Ovary (tissue), 3 donors: ENCODE data around the gene ZNF546.

Source experiments
- CTCF ChIP-seq, 3 donors: fragments of 450-650 bp in 2 of 3; fragments of 200-600 bp in 1 of 3; IDR thresholded peaks; one replicate each; pipeline versions ENCODE4 v1.5.1 to v1.8.0; 2016 to 2022; ENCODE audit warnings: antibody characterized with exemption in 3 of 3, mild to moderate bottlenecking in 1 of 3
- EP300 ChIP-seq: sonication (generic); formaldehyde crosslinking; IDR thresholded peaks from one replicate; pipeline ENCODE4 v1.6.1; 2017; ENCODE audit warnings: antibody characterized with exemption
- POLR2A ChIP-seq: fragments of 450-650 bp; IDR thresholded peaks from one replicate; pipeline ENCODE4 v1.6.1; 2017; ENCODE audit warnings: antibody characterized with exemption, mild to moderate bottlenecking, moderate library complexity
- donor health status: DM: no; HTN: no; CAD: no.

GRCh38 chr19:39963898-39964297 lies 33.0 kb upstream of the ZNF546 start:
- no peak for TF ChIP-seq POLR2A
- no peak for TF ChIP-seq CTCF (IDR thresholded peaks at IDR 0.05)
- no peak for TF ChIP-seq EP300
